NCI-H510A treated with DMSO at 0.1 percent for 48 hours (cell line): ENCODE results near the gene OSBPL10.

Source experiments
- DNase-seq: peaks from one replicate; lab custom pipeline; 2025; lab: John Stamatoyannopoulos, UW

OSBPL10 gene

GRCh38 chr3:31848911-31849310 is 132.2 kb downstream of the OSBPL10 start:
- DNase-seq, result peak; percentile 5

GRCh38 chr3:31848163-31848818 is 132.8 kb downstream of the OSBPL10 start:
- DNase-seq, result no peak

GRCh38 chr3:31847760-31848159 is 133.3 kb downstream of the OSBPL10 start:
- no peak for DNase-seq

DNA sequence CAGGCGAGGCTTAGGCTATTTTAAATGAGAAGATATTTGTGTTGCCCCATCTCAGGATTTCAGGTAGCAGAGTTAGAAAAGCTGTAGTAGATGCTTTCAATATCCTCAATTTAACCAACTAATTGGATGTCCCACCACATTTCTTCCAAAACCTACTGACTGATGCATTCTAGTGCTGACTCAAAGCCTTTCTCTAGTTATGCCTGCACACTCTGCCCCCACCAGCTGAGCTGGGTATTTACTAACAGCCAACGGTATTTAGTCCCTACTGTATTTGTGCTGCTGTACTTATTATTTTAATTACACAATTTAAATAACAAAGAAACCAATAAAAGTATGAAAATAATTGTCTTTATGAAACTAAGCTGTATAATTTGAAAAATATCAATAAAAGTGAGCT is 139.5 kb downstream of the OSBPL10 start:
- DNase-seq, result no peak

DNA sequence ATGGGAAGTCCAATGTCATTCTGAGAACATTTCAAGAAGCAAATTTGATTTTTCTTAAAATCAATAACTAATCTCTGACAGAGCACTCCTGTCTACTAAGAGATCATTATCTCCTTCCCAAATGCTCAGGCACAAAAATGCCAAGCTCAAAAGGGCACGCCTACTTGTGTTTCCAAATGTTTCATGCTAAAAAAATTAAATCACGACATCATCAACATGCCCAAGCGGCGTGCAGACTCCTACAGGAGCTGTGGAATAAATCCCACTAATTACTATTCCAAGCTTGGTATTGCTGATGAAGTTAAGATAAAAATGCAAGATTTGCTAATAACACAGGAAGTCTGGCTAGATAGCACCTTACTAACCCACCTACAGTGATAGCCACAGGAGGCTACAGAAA is 140.8 kb downstream of the OSBPL10 start:
- no peak for DNase-seq

DNA sequence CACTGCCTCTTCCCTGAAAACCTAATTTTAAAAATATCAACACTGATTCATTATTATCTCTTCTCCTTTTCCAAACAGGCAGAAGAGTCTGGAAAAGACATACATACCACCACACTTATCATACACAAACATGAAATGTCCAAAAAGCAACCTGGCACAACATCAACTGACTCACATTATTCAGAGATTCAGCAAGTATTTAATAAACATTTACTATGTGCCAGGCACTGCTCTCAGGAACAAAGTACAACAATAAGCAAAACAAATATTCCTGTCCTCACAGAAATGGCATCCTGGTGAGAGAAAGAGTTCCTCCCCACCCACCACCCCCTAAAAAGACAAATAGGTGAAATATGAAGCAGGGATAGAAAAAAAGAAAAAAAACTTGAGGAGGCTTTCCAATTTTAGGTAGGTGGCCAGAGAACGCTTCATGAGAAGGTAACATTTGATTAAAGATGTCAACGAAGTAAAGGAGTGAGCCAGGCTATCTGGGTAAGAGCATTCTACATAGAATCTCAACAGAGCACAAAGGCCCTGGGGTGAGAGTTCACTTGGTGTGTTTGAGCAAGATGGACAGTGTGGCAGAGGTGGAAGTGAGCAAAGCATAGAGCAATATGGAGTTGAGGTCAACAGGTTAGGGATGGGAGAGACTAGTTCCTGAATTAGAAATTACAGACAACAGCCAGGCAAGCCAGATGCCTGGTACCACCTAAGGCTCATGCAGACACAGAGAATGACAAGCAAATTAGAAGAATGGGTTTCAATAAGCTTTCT is 141.7 kb downstream of the OSBPL10 start:
- DNase-seq, result no peak

DNA sequence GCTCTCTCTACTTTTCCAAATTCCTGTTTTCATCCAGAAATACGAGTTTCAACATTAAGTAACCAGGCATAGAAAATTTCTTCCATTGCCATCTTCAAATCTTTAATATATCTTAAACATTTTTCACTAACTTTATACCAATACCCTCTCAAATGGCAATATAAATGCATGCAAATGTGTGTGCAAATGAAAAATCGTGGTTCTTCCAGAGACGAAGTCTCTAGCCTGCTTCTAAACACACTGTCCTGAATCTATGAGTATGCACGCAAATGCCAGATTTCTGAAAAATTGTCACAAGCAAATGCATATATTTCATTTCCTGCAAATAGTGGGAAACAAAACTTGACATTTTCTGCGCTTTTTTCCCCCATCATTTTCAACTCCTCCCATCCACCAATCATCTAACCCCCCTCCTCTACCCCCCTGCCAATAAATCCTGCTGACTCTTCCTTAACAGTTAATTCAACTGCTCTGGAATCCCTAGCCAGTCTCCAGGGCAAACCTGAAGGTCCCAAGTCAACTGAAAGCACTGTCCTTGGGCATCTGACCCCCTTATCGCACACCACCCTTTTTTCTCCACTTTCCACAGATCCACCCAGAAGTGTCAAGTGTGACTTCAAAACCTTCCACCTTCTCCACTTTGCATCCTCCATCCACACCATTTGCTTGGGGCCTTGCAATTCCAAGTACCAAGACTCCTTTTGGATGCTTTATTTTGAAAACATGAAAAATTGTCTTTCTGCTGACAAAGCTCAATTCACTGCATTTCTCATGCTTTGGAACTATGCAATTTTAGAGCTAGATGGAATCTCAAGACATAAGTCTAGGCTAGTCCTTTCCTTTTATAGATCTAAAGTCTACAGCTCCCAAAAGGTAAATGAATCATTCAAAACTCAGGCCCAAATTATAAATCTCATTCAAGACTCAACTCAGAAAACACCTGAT is 144.7 kb downstream of the OSBPL10 start:
- no peak for DNase-seq

- DNase-seq, result no peak
Measured at GRCh38 chr3:31833391-31834190, 147.5 kb downstream of the OSBPL10 start.

DNA sequence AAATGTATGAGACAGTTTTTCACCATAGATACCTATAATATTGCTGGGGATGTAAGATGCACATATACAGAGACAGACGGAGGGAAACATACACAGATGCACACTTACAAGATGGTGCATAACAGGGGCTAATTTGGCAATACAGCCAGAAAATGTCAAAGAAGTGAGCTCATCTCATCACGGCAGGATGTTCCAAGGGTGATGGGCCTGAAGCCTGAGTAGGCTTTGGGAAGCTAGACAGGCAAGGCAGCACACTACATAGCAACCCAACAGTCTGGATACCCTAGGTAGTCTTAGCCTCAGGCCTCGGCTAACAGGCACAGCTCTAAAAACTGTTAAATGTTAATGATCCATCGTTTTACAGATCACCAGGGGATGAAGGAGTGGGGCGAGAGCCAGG is 148.5 kb downstream of the OSBPL10 start:
- DNase-seq, result no peak

- no peak for DNase-seq
Measured at GRCh38 chr3:31831591-31831990, 149.5 kb downstream of the OSBPL10 start.

- no peak for DNase-seq
Measured at GRCh38 chr3:31829826-31830426, 151.1 kb downstream of the OSBPL10 start.

GRCh38 chr3:31829010-31829409 is 152.1 kb downstream of the OSBPL10 start:
- DNase-seq, result no peak

GRCh38 chr3:31828007-31828406 is 153.1 kb downstream of the OSBPL10 start:
- DNase-seq, result no peak

GRCh38 chr3:31823184-31823583 is 157.9 kb downstream of the OSBPL10 start:
- DNase-seq, result no peak

GRCh38 chr3:31821118-31821517 is 159.9 kb downstream of the OSBPL10 start:
- no peak for DNase-seq

DNA sequence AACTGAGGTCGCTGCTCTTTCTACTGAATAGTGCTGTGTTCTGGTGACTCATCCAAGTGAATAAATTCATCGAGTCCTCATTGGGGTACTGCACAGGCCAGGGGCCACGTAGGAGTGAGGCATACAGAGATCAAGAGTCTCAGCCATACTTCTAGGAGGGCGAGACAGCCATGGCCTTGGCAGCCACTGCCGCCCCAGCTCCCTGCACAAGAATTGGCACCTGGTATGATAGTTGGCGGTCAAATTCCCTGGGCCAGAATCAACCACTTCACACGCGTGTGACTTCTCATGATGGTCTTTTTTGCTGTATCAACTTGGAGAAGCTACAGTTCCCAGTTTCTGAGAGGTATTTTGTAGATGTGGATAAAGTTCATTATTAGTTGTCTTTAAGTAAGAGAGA is 161.6 kb downstream of the OSBPL10 start:
- DNase-seq, result no peak

GRCh38 chr3:31817411-31817966 is 163.6 kb downstream of the OSBPL10 start:
- no peak for DNase-seq

DNA sequence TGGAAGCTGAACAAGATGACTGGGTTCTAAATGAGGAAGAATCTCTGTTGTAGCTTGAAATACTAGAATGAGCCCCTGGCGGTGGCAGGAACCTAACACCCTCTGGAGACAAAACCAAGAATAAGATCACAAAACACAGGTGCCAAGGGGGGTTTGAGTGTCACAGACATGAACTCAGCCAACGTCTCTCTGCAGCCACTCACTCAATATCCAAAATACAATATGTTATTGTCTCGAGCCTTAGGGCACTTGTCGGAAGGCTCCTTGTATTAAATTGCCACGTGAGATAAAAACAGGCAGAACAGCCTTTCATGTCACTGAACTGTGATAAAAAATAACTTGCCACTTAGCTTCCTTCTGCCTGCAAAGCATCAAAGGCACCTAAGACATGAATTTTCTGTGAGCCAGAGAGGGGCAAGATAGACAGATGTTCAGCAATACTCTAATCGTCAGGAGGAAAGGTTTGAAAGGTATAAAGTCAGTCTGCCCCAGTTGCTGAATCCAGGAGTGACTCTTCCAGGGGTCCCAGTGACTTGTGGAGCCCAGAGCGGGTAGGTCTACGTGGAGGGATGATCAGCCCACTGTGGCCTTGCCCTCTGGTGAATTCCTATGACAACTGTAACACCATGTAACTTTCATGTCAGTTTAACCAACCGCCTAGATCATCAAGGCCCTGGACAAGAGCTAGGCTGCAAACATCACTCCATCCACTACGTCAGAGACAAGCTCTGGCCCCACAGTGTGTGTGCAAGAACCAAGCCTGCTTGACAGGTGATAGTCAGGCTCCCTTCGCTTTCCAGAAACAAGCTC is 165.2 kb downstream of the OSBPL10 start:
- no peak for DNase-seq

- no peak for DNase-seq
Measured at GRCh38 chr3:31815006-31815405, 166.1 kb downstream of the OSBPL10 start.

DNA sequence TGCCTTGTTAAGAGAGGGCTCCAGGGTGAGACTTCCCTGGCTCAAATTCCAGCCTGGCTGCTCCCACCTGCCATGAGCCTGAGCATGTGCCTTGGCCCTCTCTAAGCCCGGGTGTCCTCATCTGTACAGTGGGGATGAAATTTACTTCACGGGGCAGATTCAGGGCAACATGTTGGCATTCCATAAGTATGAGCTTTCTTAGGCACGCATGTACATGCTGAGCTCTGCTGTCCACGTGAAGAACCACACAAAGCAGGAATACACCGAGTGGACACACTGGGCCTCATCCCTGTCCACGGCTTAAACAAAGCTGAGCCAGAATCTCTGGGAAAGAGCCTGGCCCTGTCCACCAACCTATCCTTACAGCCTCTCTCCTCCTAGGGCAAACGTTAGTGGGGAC is 167.4 kb downstream of the OSBPL10 start:
- no peak for DNase-seq
